T-helper 1 cell treated with Interleukin-12 subunit alpha and Interleukin-12 subunit beta and Interleukin-4 antibody, amounts not matched to agents 30 ng/mL and 1 ng/mL, for 36 hours (primary cell): ENCODE measurements around the gene C14orf180. TPM values are rescaled to one million over a fixed set of nuclear protein-coding genes. Genes with fewer than 3 reads are reported as not detected.

Experiments
- intact Hi-C: fragments of 100-400 bp; cut with micrococcal nuclease; formaldehyde crosslinking; loops from one replicate; pipeline ENCODE4 v1.15.1; 2024
- total RNA-seq: library from RNA; stranded (reverse); gene quantifications from 2 replicates; pipeline ENCODE4 v1.2.3, GENCODE V29; 2022

The C14orf180 gene
- total RNA-seq, 1 donor from 2014 or later, result not detected

- intact Hi-C loops, result no loop called here
These were observed 29.2 kb upstream of the C14orf180 start for GRCh38 chr14:104550340-104550860.

- intact Hi-C loops, result no loop called here
These were observed 28.5 kb upstream of the C14orf180 start for GRCh38 chr14:104550861-104551728.

- intact Hi-C loops, result no loop called here
These were observed 27.5 kb upstream of the C14orf180 start for GRCh38 chr14:104551851-104552737.

- intact Hi-C loops, result no loop called here
These were observed 26.8 kb upstream of the C14orf180 start for GRCh38 chr14:104552738-104553125.

- intact Hi-C loops, result no loop called here
These were observed 26.1 kb upstream of the C14orf180 start for GRCh38 chr14:104553166-104554087.

- intact Hi-C loops, result no loop called here
These were observed 25.4 kb upstream of the C14orf180 start for GRCh38 chr14:104554088-104554607.

GRCh38 chr14:104554608-104555429 lies 24.7 kb upstream of the C14orf180 start:
- intact Hi-C loops, result no loop called here

GRCh38 chr14:104555430-104556255 lies 23.9 kb upstream of the C14orf180 start:
- intact Hi-C loops, result no loop called here

- intact Hi-C loops, result no loop called here
These were observed 23.1 kb upstream of the C14orf180 start for GRCh38 chr14:104556256-104557021.

GRCh38 chr14:104557086-104557485 lies 22.5 kb upstream of the C14orf180 start:
- intact Hi-C loops, result no loop called here

- intact Hi-C loops, result no loop called here
These were observed 21.8 kb upstream of the C14orf180 start for GRCh38 chr14:104557766-104558165.

- intact Hi-C loops, result no loop called here
These were observed 21.1 kb upstream of the C14orf180 start for GRCh38 chr14:104558231-104559027.

- intact Hi-C loops, result no loop called here
These were observed 20.3 kb upstream of the C14orf180 start for GRCh38 chr14:104559028-104559803.

GRCh38 chr14:104559804-104560585 lies 19.6 kb upstream of the C14orf180 start:
- intact Hi-C loops, result no loop called here

- intact Hi-C loops, result no loop called here
These were observed 19.0 kb upstream of the C14orf180 start for GRCh38 chr14:104560586-104560945.

- intact Hi-C loops, result no loop called here
These were observed 18.4 kb upstream of the C14orf180 start for GRCh38 chr14:104561124-104561557.
